Measurements from ENCODE around the gene SERINC4. TPM values are rescaled to one million over a fixed set of nuclear protein-coding genes. Genes with fewer than 3 reads are reported as not detected.

The SERINC4 gene
- total and polyA plus RNA-seq, 2 donors (not counting 3 experiments of a cell fraction or from before 2014, with no cell fraction given) = not detected

- Histone ChIP-seq H3K9me1 (replicated peaks; ENCODE audit: control insufficient read depth, extremely low read depth, insufficient read depth, low read length) (no peaks in the 10 kb centered on the region), H3K9me3 (replicated peaks; ENCODE audit: control insufficient read depth, insufficient read depth, low read length) (no peaks in the 10 kb centered on the region), H2AFZ (ENCODE audit: low read depth, low read length) (peak within 1 kb of the TSS; percentile 64), H3K79me2 (ENCODE audit: control insufficient read depth, insufficient read depth, low read length) (peaks cover 12% of the 10 kb centered on the region), H3K4me1 (ENCODE audit: control insufficient read depth, extremely low read depth, insufficient read depth, low read length) (peaks cover 10% of the 10 kb centered on the region), H3K4me3 (replicated peaks in 1 of 3; ENCODE audit: insufficient read depth in 1 of 3, low read depth in 1 of 3, low read length in 3 of 3) (peak within 1 kb of the TSS; percentile 78 to 94 (median 83)), H3K4me2 (ENCODE audit: insufficient read depth, low read length) (peak within 1 kb of the TSS; percentile 77), H3K27me3 (ENCODE audit: control insufficient read depth in 2 of 2, insufficient read depth in 2 of 2, low read length in 2 of 2) (no peaks in the 10 kb centered on the region), H3K27ac (ENCODE audit: insufficient read depth, low read depth, low read length) (peak within 1 kb of the TSS; percentile 45), H3K36me3 (ENCODE audit: control insufficient read depth in 2 of 2, extremely low read depth in 1 of 2, insufficient read depth in 2 of 2, low read length in 2 of 2) (peaks cover 11 to 15% of the 10 kb centered on the region in 2 experiments), H4K20me1 (replicated peaks; ENCODE audit: control insufficient read depth, extremely low read depth, insufficient read depth, low read length) (no peaks in the 10 kb centered on the region), H3K9ac (replicated peaks; ENCODE audit: extremely low read depth, insufficient read depth, low read length) (peak within 1 kb of the TSS; percentile 73)
- dilution Hi-C loops (cut with MboI; ENCODE audit: extremely low pct_ligation_motif_present, low sequenced_read_pairs) = no loop called here
- peak; percentile 10 for TF ChIP-seq FOS (IDR thresholded peaks at IDR 0.05; ENCODE audit: borderline replicate concordance, insufficient read depth, low read length)
- peak; percentile 96 for TF ChIP-seq POLR2AphosphoS5 (IDR thresholded peaks at IDR 0.05; ENCODE audit: insufficient read depth, low read depth, low read length)
- TF ChIP-seq POLR2A (IDR thresholded peaks at IDR 0.05; ENCODE audit: low read depth, low read length) = peak; percentile 96
- peak; percentile 43 for TF ChIP-seq MAX (IDR thresholded peaks at IDR 0.05; ENCODE audit: insufficient read depth, insufficient read length)
- TF ChIP-seq CTCF (IDR thresholded peaks at IDR 0.05; ENCODE audit: extremely low read depth in 1 of 2, insufficient read depth in 1 of 2, low read depth in 1 of 2, low read length in 2 of 2) = no peak
- TF ChIP-seq GATA2 (IDR thresholded peaks at IDR 0.05; ENCODE audit: insufficient read depth, insufficient read length, low read depth, low read length) = no peak
- no peak for TF ChIP-seq JUN (IDR thresholded peaks at IDR 0.05; ENCODE audit: borderline replicate concordance, insufficient read depth, insufficient read length, low read depth)
- peak; percentile 27 for TF ChIP-seq MYC (IDR thresholded peaks at IDR 0.05; ENCODE audit: low read depth, low read length)
- no peak for TF ChIP-seq EZH2 (IDR thresholded peaks at IDR 0.05; ENCODE audit: borderline replicate concordance, low read depth, low read length, severe bottlenecking)
- intact Hi-C loops (cut with micrococcal nuclease) = no loop called here
- CTCF ChIA-PET = interaction anchor here (1.1 kb wide), 1 partner anchor 9 kb away, joined by 4 read pairs; no protein-coding TSS in a partner anchor
- BruUV-seq (replicated peaks) = TSS peak; percentile 33
- POLR2A ChIA-PET = interaction anchor here (0.6 to 1.1 kb wide), 3 partner anchors 24 to 52 kb away, joined by 4 to 7 read pairs (median 4); partner anchors contain the start of genes ELL3 and MFAP1
- FAIRE-seq = peak; percentile 97
- peak; percentile 92 for DNase-seq (ENCODE audit: low read depth, low spot score)
Measured at GRCh38 chr15:43800286-43801141, 494 bp upstream of the SERINC4 start, which contains the start of gene HYPK. Gene HYPK (plus strand): TSS chr15:43800599. CDS start chr15:43800623, 24 bp downstream.

All from endothelial cell of umbilical vein (primary cell).